CD8-positive, alpha-beta memory T cell (primary cell): ENCODE data around the gene SVOP. TPM values are rescaled to one million over a fixed set of nuclear protein-coding genes. Genes with fewer than 3 reads are reported as not detected.

Experiments
- CTCF ChIA-PET: fragments of 350-600 bp; sonication (Branson Sonifier 250); formaldehyde crosslinking; loops from one replicate; lab custom pipeline; 2021; ENCODE audit warnings: antibody characterized with exemption; lab: Charles Lee
- POLR2A ChIA-PET: fragments of 350-600 bp; sonication (Branson Sonifier 250); formaldehyde crosslinking; loops from one replicate; lab custom pipeline; 2021; ENCODE audit warnings: antibody characterized with exemption; lab: Charles Lee
- DNase-seq, 5 donors: peaks; one replicate each; pipeline versions ENCODE4 v3.0.0 to v3.0.0-alpha.2; 2020 to 2022; ENCODE audit warnings: mixed read lengths in 1 of 5
- H3K27ac ChIP-seq: one replicate; pipeline ENCODE4 v1.7.0; 2013; ENCODE audit warnings: low read depth, mild to moderate bottlenecking, low read length, moderate library complexity
- H3K27me3 ChIP-seq: 2 replicates; pipeline ENCODE4 v1.7.0; 2013; ENCODE audit warnings: low read length, mild to moderate bottlenecking; ENCODE audit not compliant: insufficient read depth, poor library complexity, severe bottlenecking
- H3K36me3 ChIP-seq: 2 replicates; pipeline ENCODE4 v1.7.0; 2013; ENCODE audit warnings: mild to moderate bottlenecking, low read length, moderate library complexity; ENCODE audit not compliant: insufficient read depth
- H3K4me1 ChIP-seq: 2 replicates; pipeline ENCODE4 v1.7.0; 2013; ENCODE audit warnings: mild to moderate bottlenecking, low read length, moderate library complexity; ENCODE audit not compliant: insufficient read depth
- H3K4me3 ChIP-seq: 2 replicates; pipeline ENCODE4 v1.7.0; 2013; ENCODE audit warnings: mild to moderate bottlenecking, low read length
- H3K9me3 ChIP-seq: 2 replicates; pipeline ENCODE4 v1.7.0; 2013; ENCODE audit warnings: mild to moderate bottlenecking, low read length
- H3K27ac Mint-ChIP-seq, 8 donors: one replicate each; pipeline ENCODE4 v1.8.0; 2020 to 2021; ENCODE audit warnings: mixed read lengths in 8 of 8, mild to moderate bottlenecking in 6 of 8, inconsistent platforms in 3 of 8, moderate library complexity in 3 of 8
- H3K27me3 Mint-ChIP-seq, 2 donors: one replicate each; pipeline ENCODE4 v1.8.0; 2020 to 2021; ENCODE audit warnings: mixed read lengths in 2 of 2, mild to moderate bottlenecking in 1 of 2, moderate library complexity in 1 of 2
- H3K36me3 Mint-ChIP-seq, 3 donors: one replicate each; pipeline ENCODE4 v1.8.0; 2020 to 2021; ENCODE audit warnings: mixed read lengths in 3 of 3, inconsistent platforms in 1 of 3, mild to moderate bottlenecking in 1 of 3
- H3K4me1 Mint-ChIP-seq, 3 donors: one replicate each; pipeline ENCODE4 v1.8.0; 2020 to 2021; ENCODE audit warnings: mixed read lengths in 3 of 3, inconsistent platforms in 1 of 3, mild to moderate bottlenecking in 1 of 3
- H3K4me3 Mint-ChIP-seq, 7 donors: one replicate each; pipeline ENCODE4 v1.8.0; 2020 to 2021; ENCODE audit warnings: mixed read lengths in 7 of 7, mild to moderate bottlenecking in 6 of 7, moderate library complexity in 4 of 7, inconsistent platforms in 2 of 7
- H3K9me3 Mint-ChIP-seq, 5 donors: one replicate each; pipeline ENCODE4 v1.8.0; 2020 to 2022; ENCODE audit warnings: mixed read lengths in 5 of 5, mild to moderate bottlenecking in 3 of 5, moderate library complexity in 2 of 5, inconsistent platforms in 1 of 5
- polyA plus RNA-seq: library from polyadenylated mRNA; unstranded; fragments of 300-500 nt; fragmentation: Illumina TruSeq; gene quantifications from one replicate; pipeline ENCODE4 v1.2.3, GENCODE V29; 2021
- total RNA-seq, 2 experiments: library from RNA; stranded (reverse); gene quantifications; one replicate each; pipeline ENCODE4 v1.2.3, GENCODE V29; 2021

Gene SVOP
- total and polyA plus RNA-seq, 3 experiments from 2014 or later = not detected

DNA sequence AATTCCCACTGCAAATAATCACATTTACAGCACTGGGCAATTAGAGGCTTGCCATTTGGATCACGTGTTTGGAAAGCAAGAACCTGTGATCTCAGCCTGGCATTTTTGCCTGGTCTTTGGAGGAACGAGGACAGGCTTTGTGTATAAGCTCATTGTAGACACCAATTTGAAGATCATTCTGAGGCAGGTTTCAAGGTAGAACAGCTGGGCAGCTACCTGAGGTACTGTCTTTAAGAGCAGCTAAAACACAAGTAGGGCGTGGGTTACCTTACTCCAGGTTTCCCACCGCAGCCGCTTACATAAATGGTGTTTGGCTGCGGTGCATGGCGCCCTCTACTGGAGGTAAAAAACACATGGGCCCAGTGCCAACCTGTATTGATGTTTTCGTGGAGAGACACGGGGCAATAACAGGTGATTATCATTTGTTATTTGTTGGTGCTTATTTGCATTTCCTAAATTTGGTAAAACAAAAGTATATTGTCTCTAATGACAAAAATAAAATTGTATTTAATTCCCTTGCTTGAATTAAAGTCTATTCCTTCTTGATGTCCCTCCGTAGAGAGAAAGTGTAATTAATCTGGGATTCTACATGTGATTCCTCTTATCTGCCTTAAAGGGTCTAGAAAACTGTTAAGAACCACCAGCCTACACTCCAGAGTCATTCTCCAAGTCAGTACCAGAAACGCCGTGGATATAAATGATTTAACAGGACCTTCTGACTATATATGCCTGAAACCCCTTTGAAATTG lies 69.7 kb downstream of the SVOP start:
- no peak overlapping the region for H3K4me3 ChIP-seq
- no peaks in the 10 kb centered on the region for H3K4me1 ChIP-seq
- CTCF ChIA-PET = interaction anchor here (0.7 to 1.9 kb wide), 17 partner anchors 8 to 332 kb away, joined by 3 to 9 read pairs (median 3); no protein-coding TSS in a partner anchor
- DNase-seq = peak; percentile 55 to 79 (median 58)
- Mint-ChIP-seq H3K4me1 (peaks cover 1 to 7% (median 3%) of the 10 kb centered on the region in 3 donors), H3K27me3 (peaks cover 7 to 9% of the 10 kb centered on the region in 2 donors), H3K9me3 (no peaks in the 10 kb centered on the region), H3K27ac (peak overlapping the region in 1 of 8 donors; percentile 56), H3K36me3 (no peaks in the 10 kb centered on the region), H3K4me3 (no peak overlapping the region)
- H3K27me3 ChIP-seq = no peaks in the 10 kb centered on the region
- POLR2A ChIA-PET = no interaction called here
- H3K36me3 ChIP-seq = no peaks in the 10 kb centered on the region
- H3K27ac ChIP-seq = no peak overlapping the region
- no peaks in the 10 kb centered on the region for H3K9me3 ChIP-seq

DNA sequence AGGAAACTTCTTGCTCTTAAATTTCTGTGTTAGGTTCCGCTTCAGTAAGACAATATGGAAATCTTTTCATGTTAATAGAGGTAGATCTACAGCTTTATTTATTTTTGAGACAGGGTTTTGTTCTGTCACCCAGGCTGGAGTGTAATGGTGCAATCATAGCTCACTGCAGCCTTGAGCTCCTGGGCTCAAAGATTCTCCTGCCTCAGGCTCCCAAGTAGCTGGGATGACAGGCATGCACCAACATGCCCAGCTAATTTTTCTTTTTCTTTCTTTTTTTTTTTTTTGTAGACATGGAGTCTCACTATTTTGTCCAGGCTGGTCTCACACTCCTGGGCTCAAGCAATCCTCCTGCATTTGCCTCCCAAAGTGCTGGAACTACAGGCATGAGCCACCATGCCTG lies 70.9 kb downstream of the SVOP start:
- ChIA-PET POLR2A (interaction anchor here (0.7 kb wide), 2 partner anchors 157 to 386 kb away, joined by 3 to 4 read pairs; no protein-coding TSS in a partner anchor), CTCF (interaction anchor here (1.0 to 1.9 kb wide), 9 partner anchors 15 to 285 kb away, joined by 3 to 9 read pairs (median 3); no protein-coding TSS in a partner anchor)
- no peak for DNase-seq
- no peak overlapping the region for H3K4me3 Mint-ChIP-seq
- peaks cover 1 to 7% (median 3%) of the 10 kb centered on the region in 3 donors for H3K4me1 Mint-ChIP-seq
- Histone ChIP-seq H3K4me1 (no peaks in the 10 kb centered on the region), H3K27me3 (no peaks in the 10 kb centered on the region), H3K9me3 (no peaks in the 10 kb centered on the region), H3K27ac (no peak overlapping the region), H3K36me3 (no peaks in the 10 kb centered on the region), H3K4me3 (no peak overlapping the region)
- H3K36me3 Mint-ChIP-seq = no peaks in the 10 kb centered on the region
- no peaks in the 10 kb centered on the region for H3K9me3 Mint-ChIP-seq
- peaks cover 7 to 9% of the 10 kb centered on the region in 2 donors for H3K27me3 Mint-ChIP-seq
- no peak overlapping the region for H3K27ac Mint-ChIP-seq

DNA sequence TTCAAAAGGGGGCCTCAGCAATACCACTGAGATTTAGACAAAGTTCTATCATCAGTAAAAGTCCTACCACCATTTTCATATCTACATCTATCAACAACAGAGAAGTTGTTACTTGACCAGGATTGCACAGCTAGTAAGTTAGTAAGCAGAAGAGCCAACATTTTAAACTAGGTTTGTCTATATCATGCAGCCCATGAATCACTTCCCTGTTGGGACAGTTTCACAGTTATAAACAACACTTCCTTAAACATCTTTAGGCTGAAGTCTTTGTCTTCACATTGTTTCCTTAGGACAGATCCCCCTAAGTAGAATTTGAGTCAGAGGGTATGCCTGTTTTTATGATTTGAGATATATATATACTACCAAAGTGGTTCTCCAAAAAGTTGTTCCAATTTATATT lies 72.5 kb downstream of the SVOP start:
- H3K27me3 ChIP-seq = no peaks in the 10 kb centered on the region
- Mint-ChIP-seq H3K4me3 (no peak overlapping the region), H3K27ac (peak overlapping the region in 1 of 8 donors; percentile 61), H3K27me3 (peaks cover 7 to 9% of the 10 kb centered on the region in 2 donors), H3K9me3 (no peaks in the 10 kb centered on the region), H3K36me3 (no peaks in the 10 kb centered on the region), H3K4me1 (peaks cover 1 to 7% (median 3%) of the 10 kb centered on the region in 3 donors)
- ChIA-PET CTCF (interaction anchor here (1.3 kb wide), 1 partner anchor 283 kb away, joined by 3 read pairs; no protein-coding TSS in a partner anchor), POLR2A (no interaction called here)
- no peaks in the 10 kb centered on the region for H3K9me3 ChIP-seq
- DNase-seq = no peak
- H3K4me1 ChIP-seq = no peaks in the 10 kb centered on the region
- H3K4me3 ChIP-seq = no peak overlapping the region
- H3K36me3 ChIP-seq = no peaks in the 10 kb centered on the region
- H3K27ac ChIP-seq = no peak overlapping the region

DNA sequence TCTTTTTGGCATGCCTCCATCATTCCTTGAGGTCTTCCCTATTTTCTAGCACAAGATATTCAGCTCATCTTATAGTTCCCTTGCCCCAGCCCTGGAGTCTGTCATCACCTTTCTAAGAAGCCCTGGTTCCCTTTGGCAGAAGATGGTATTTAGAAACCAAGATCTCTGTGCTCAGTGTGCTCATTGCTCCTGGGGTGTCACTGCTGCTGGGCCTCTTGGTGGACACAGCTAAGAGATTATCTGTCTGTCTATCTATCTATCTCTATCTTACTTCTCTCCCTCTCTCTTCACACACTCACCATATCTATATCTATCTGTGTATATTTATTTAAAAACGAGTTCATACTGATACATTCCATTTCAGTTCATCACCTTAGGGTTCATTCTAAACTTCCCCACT lies 73.8 kb downstream of the SVOP start:
- Histone ChIP-seq H3K27ac (no peak overlapping the region), H3K27me3 (no peaks in the 10 kb centered on the region), H3K4me3 (no peak overlapping the region), H3K4me1 (no peaks in the 10 kb centered on the region), H3K9me3 (no peaks in the 10 kb centered on the region), H3K36me3 (no peaks in the 10 kb centered on the region)
- Mint-ChIP-seq H3K36me3 (no peaks in the 10 kb centered on the region), H3K27ac (no peak overlapping the region), H3K27me3 (peaks cover 7 to 9% of the 10 kb centered on the region in 2 donors), H3K9me3 (no peaks in the 10 kb centered on the region), H3K4me1 (peaks cover 1 to 7% (median 3%) of the 10 kb centered on the region in 3 donors), H3K4me3 (no peak overlapping the region)
- ChIA-PET POLR2A (no interaction called here), CTCF (interaction anchor here (1.3 kb wide), 1 partner anchor 282 kb away, joined by 3 read pairs; no protein-coding TSS in a partner anchor)
- no peak for DNase-seq

DNA sequence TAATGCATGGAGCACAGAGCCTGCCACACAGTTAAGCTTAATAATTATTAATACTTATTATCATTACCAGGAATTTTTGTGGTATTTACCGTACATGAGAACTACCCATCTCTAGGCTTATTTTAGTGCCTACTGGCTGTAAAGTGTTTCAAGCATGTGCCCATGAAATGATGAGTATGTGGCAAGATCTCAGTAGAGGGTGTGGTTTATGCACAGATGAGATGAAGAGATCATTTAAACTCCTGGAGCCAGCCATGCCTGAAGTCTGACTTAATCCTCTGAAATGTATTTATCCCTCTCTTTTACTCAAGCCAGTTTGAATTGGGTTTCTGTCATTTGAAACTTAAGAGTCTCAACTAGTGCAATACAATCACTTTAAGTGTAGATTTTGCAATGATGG lies 80.7 kb downstream of the SVOP start:
- Histone ChIP-seq H3K27ac (no peak overlapping the region), H3K4me3 (no peak overlapping the region), H3K4me1 (no peaks in the 10 kb centered on the region), H3K36me3 (no peaks in the 10 kb centered on the region), H3K9me3 (no peaks in the 10 kb centered on the region), H3K27me3 (no peaks in the 10 kb centered on the region)
- no peak overlapping the region for H3K4me3 Mint-ChIP-seq
- H3K36me3 Mint-ChIP-seq = no peaks in the 10 kb centered on the region
- CTCF ChIA-PET = no interaction called here
- POLR2A ChIA-PET = no interaction called here
- H3K27ac Mint-ChIP-seq = no peak overlapping the region
- H3K4me1 Mint-ChIP-seq = peaks cover 0 to 6% (median 0%) of the 10 kb centered on the region in 3 donors
- peaks cover 5 to 15% of the 10 kb centered on the region in 2 donors for H3K27me3 Mint-ChIP-seq
- no peaks in the 10 kb centered on the region for H3K9me3 Mint-ChIP-seq
- DNase-seq = no peak

DNA sequence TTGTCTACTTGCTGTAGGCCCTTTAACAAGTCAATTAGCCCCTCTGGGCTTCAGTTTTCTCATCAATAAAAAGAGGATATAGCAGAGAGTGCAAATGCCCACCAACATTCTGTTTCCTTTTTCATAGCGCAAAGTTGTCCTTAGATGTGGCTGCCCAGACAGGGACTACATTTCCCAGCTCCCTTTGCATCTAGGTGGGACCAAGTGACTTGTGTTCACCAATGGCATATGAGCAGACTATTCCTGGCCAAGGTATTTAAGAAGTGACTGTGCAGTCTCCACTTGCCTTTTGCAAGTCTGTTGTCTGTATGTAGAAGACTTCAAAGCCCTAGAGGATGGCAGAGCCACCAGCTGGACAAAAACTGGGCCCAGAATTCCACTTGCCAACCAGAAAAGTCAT lies 81.3 kb downstream of the SVOP start:
- H3K27me3 ChIP-seq = no peaks in the 10 kb centered on the region
- H3K27ac ChIP-seq = no peak overlapping the region
- H3K4me1 ChIP-seq = no peaks in the 10 kb centered on the region
- H3K36me3 Mint-ChIP-seq = no peaks in the 10 kb centered on the region
- no peak overlapping the region for H3K4me3 Mint-ChIP-seq
- peak in 1 of 5 donors; percentile 7 for DNase-seq
- peaks cover 0 to 6% (median 0%) of the 10 kb centered on the region in 3 donors for H3K4me1 Mint-ChIP-seq
- POLR2A ChIA-PET = no interaction called here
- H3K4me3 ChIP-seq = no peak overlapping the region
- CTCF ChIA-PET = no interaction called here
- peaks cover 6 to 15% of the 10 kb centered on the region in 2 donors for H3K27me3 Mint-ChIP-seq
- no peak overlapping the region for H3K27ac Mint-ChIP-seq
- no peaks in the 10 kb centered on the region for H3K9me3 Mint-ChIP-seq
- no peaks in the 10 kb centered on the region for H3K36me3 ChIP-seq
- H3K9me3 ChIP-seq = no peaks in the 10 kb centered on the region

DNA sequence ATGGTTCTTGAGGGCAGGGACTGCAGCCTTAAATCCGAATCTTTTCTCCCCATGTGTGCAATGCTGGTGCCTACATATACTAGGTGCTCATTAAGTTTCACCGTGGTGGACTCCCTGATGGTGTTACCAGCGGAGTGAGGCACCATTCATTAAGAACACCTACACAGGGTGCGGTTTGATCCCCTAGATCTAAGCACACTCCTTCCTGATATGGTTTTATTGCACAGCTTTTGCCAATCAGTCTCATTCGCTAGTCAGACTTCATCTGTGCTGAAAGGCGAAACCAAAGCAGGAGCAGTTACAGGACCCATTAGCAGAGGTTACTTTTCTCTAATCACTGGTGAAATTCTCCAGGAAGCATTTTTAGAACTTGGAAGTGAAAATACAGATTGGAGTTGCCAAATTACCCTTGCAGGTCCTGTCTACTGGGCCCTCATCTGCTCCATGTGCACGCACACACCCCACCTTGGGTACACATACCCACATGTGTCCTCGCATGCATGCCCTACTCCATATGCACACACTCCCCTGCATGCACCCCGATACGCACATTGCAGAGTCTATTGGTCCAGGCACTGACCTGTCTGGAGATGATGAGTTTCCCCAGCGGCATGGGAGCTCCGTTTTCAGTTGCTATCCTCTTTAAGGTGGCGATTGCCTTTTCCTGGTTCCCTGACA lies 82.5 kb downstream of the SVOP start:
- Mint-ChIP-seq H3K4me3 (no peak overlapping the region), H3K4me1 (peaks cover 0 to 6% (median 0%) of the 10 kb centered on the region in 3 donors), H3K9me3 (no peaks in the 10 kb centered on the region), H3K27me3 (peaks cover 6 to 15% of the 10 kb centered on the region in 2 donors), H3K27ac (no peak overlapping the region), H3K36me3 (no peaks in the 10 kb centered on the region)
- H3K4me1 ChIP-seq = no peaks in the 10 kb centered on the region
- CTCF ChIA-PET = no interaction called here
- POLR2A ChIA-PET = no interaction called here
- H3K27ac ChIP-seq = no peak overlapping the region
- no peaks in the 10 kb centered on the region for H3K36me3 ChIP-seq
- no peak for DNase-seq
- no peaks in the 10 kb centered on the region for H3K27me3 ChIP-seq
- no peaks in the 10 kb centered on the region for H3K9me3 ChIP-seq
- no peak overlapping the region for H3K4me3 ChIP-seq
